ENCODE measurements around the gene INPP5A.

The INPP5A gene

GRCh38 chr10:132607491-132607890, 69.9 kb downstream of the INPP5A start:
- Histone ChIP-seq H3K36me3 (ENCODE audit: control insufficient read depth in 1 of 2, insufficient read depth in 2 of 2, low read length in 2 of 2) (peaks cover 0 to 3% of the 10 kb centered on the region in 2 donors), H3K4me3 (ENCODE audit: low read depth in 1 of 2, low read length in 2 of 2) (no peak overlapping the region), H3K27ac (ENCODE audit: low read depth, low read length) (no peak overlapping the region), H3K9me3 (ENCODE audit: control insufficient read depth in 1 of 2, low read length in 2 of 2) (peaks cover 4% of the 10 kb centered on the region in 2 donors), H3K9ac (ENCODE audit: low read depth in 1 of 2, low read length in 2 of 2) (no peak overlapping the region), H3K27me3 (ENCODE audit: control insufficient read depth in 1 of 2, insufficient read depth in 2 of 2, low read length in 2 of 2) (no peaks in the 10 kb centered on the region), H3K4me1 (ENCODE audit: control insufficient read depth in 1 of 2, insufficient read depth in 2 of 2, low read length in 2 of 2) (peaks cover 9 to 13% of the 10 kb centered on the region in 2 donors)

DNA sequence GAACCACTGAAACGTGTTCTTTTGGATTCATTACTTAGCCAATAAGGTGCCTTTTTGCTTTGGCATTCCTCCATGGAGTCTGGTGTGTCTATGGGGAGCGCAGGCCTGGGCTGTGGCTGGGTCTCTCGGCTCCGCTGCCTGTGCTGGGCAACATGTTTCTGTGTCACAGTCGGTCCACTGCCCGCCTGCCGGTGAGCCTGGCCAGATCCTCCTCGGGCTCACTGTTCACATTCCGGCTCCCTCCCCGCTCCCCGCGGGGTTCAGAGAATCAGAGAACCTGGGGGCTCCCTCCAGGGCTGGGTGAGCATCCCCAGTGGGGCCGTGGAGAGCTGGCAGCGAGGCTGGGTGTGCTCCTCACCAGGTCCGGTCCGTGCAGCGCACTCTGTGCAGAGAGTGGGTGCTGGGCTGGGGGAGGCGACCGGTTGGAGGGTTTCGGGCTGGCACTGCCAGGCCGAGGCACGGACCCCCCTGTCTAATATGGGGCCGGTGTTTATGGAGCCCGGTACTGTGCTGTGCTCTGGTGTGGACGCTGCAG, 70.4 kb downstream of the INPP5A start:
- no peak overlapping the region for H3K4me3 ChIP-seq (ENCODE audit: low read depth in 1 of 2, low read length in 2 of 2)
- H3K9ac ChIP-seq (ENCODE audit: low read depth in 1 of 2, low read length in 2 of 2) = no peak overlapping the region
- H3K27ac ChIP-seq (ENCODE audit: low read depth, low read length) = no peak overlapping the region
- H3K27me3 ChIP-seq (ENCODE audit: control insufficient read depth in 1 of 2, insufficient read depth in 2 of 2, low read length in 2 of 2) = no peaks in the 10 kb centered on the region
- H3K4me1 ChIP-seq (ENCODE audit: control insufficient read depth in 1 of 2, insufficient read depth in 2 of 2, low read length in 2 of 2) = peaks cover 9 to 11% of the 10 kb centered on the region in 2 donors
- peaks cover 4% of the 10 kb centered on the region in 2 donors for H3K9me3 ChIP-seq (ENCODE audit: control insufficient read depth in 1 of 2, low read length in 2 of 2)
- peaks cover 0 to 3% of the 10 kb centered on the region in 2 donors for H3K36me3 ChIP-seq (ENCODE audit: control insufficient read depth in 1 of 2, insufficient read depth in 2 of 2, low read length in 2 of 2)

GRCh38 chr10:132608511-132609195, 71.1 kb downstream of the INPP5A start:
- Histone ChIP-seq H3K4me1 (ENCODE audit: control insufficient read depth in 1 of 2, insufficient read depth in 2 of 2, low read length in 2 of 2) (peaks cover 4 to 9% of the 10 kb centered on the region in 2 donors), H3K4me3 (ENCODE audit: low read depth in 1 of 2, low read length in 2 of 2) (no peak overlapping the region), H3K27me3 (ENCODE audit: control insufficient read depth in 1 of 2, insufficient read depth in 2 of 2, low read length in 2 of 2) (no peaks in the 10 kb centered on the region), H3K27ac (ENCODE audit: low read depth, low read length) (no peak overlapping the region), H3K9ac (ENCODE audit: low read depth in 1 of 2, low read length in 2 of 2) (no peak overlapping the region), H3K36me3 (ENCODE audit: control insufficient read depth in 1 of 2, insufficient read depth in 2 of 2, low read length in 2 of 2) (peaks cover 0 to 3% of the 10 kb centered on the region in 2 donors), H3K9me3 (ENCODE audit: control insufficient read depth in 1 of 2, low read length in 2 of 2) (peaks cover 4% of the 10 kb centered on the region in 2 donors)

GRCh38 chr10:132609211-132609610, 71.6 kb downstream of the INPP5A start:
- no peaks in the 10 kb centered on the region for H3K27me3 ChIP-seq (ENCODE audit: control insufficient read depth in 1 of 2, insufficient read depth in 2 of 2, low read length in 2 of 2)
- H3K9me3 ChIP-seq (ENCODE audit: control insufficient read depth in 1 of 2, low read length in 2 of 2) = peaks cover 3% of the 10 kb centered on the region in 2 donors
- H3K36me3 ChIP-seq (ENCODE audit: control insufficient read depth in 1 of 2, insufficient read depth in 2 of 2, low read length in 2 of 2) = peaks cover 0 to 3% of the 10 kb centered on the region in 2 donors
- no peak overlapping the region for H3K4me3 ChIP-seq (ENCODE audit: low read depth in 1 of 2, low read length in 2 of 2)
- H3K4me1 ChIP-seq (ENCODE audit: control insufficient read depth in 1 of 2, insufficient read depth in 2 of 2, low read length in 2 of 2) = peaks cover 4 to 9% of the 10 kb centered on the region in 2 donors
- no peak overlapping the region for H3K27ac ChIP-seq (ENCODE audit: low read depth, low read length)
- H3K9ac ChIP-seq (ENCODE audit: low read depth in 1 of 2, low read length in 2 of 2) = no peak overlapping the region

DNA sequence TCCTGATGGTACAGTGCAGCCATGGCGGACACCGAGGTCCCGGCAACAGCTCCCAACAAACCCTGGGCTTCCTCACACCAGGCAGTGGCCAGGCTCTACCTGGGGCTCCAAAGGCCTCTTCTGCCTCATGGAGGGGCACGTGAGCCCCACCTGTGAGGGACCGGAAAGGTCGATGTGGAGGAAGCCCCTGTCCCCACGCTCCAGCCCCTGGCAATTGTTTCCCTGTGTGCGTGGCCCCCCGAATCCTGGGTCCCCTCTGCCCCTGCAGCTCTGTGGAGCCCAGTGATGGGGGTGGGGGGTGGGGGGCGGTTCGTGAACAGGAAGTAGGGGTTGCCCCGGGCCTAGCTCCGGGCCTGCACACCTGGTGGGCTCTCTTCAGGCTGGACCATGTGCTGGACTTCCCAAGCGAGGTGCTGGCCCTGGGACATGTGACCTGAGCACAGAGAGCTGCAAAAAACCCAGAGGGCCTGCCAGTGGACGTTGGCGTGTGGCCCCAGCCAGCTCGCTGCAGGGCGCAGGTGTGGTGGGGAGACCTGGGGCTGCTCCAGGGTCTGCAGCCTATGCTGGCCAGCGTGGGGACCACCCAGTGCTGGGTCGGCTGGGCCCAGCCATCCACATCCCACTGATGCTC, 72.6 kb downstream of the INPP5A start:
- peaks cover 6 to 9% of the 10 kb centered on the region in 2 donors for H3K36me3 ChIP-seq (ENCODE audit: control insufficient read depth in 1 of 2, insufficient read depth in 2 of 2, low read length in 2 of 2)
- no peaks in the 10 kb centered on the region for H3K9me3 ChIP-seq (ENCODE audit: control insufficient read depth in 1 of 2, low read length in 2 of 2)
- H3K27me3 ChIP-seq (ENCODE audit: control insufficient read depth in 1 of 2, insufficient read depth in 2 of 2, low read length in 2 of 2) = no peaks in the 10 kb centered on the region
- no peak overlapping the region for H3K27ac ChIP-seq (ENCODE audit: low read depth, low read length)
- H3K9ac ChIP-seq (ENCODE audit: low read depth in 1 of 2, low read length in 2 of 2) = no peak overlapping the region
- H3K4me3 ChIP-seq (ENCODE audit: low read depth in 1 of 2, low read length in 2 of 2) = no peak overlapping the region
- H3K4me1 ChIP-seq (ENCODE audit: control insufficient read depth in 1 of 2, insufficient read depth in 2 of 2, low read length in 2 of 2) = peaks cover 4 to 9% of the 10 kb centered on the region in 2 donors

GRCh38 chr10:132611026-132611910, 73.7 kb downstream of the INPP5A start:
- no peak overlapping the region for H3K4me3 ChIP-seq (ENCODE audit: low read depth in 1 of 2, low read length in 2 of 2)
- H3K4me1 ChIP-seq (ENCODE audit: control insufficient read depth in 1 of 2, insufficient read depth in 2 of 2, low read length in 2 of 2) = peaks cover 2 to 4% of the 10 kb centered on the region in 2 donors
- H3K36me3 ChIP-seq (ENCODE audit: control insufficient read depth in 1 of 2, insufficient read depth in 2 of 2, low read length in 2 of 2) = peaks cover 6 to 9% of the 10 kb centered on the region in 2 donors
- no peak overlapping the region for H3K27ac ChIP-seq (ENCODE audit: low read depth, low read length)
- no peaks in the 10 kb centered on the region for H3K27me3 ChIP-seq (ENCODE audit: control insufficient read depth in 1 of 2, insufficient read depth in 2 of 2, low read length in 2 of 2)
- H3K9me3 ChIP-seq (ENCODE audit: control insufficient read depth in 1 of 2, low read length in 2 of 2) = no peaks in the 10 kb centered on the region
- H3K9ac ChIP-seq (ENCODE audit: low read depth in 1 of 2, low read length in 2 of 2) = no peak overlapping the region

- Histone ChIP-seq H3K4me1 (ENCODE audit: control insufficient read depth in 1 of 2, insufficient read depth in 2 of 2, low read length in 2 of 2) (peaks cover 0 to 2% of the 10 kb centered on the region in 2 donors), H3K27ac (ENCODE audit: low read depth, low read length) (no peak overlapping the region), H3K36me3 (ENCODE audit: control insufficient read depth in 1 of 2, insufficient read depth in 2 of 2, low read length in 2 of 2) (peaks cover 6 to 9% of the 10 kb centered on the region in 2 donors), H3K27me3 (ENCODE audit: control insufficient read depth in 1 of 2, insufficient read depth in 2 of 2, low read length in 2 of 2) (no peaks in the 10 kb centered on the region), H3K4me3 (ENCODE audit: low read depth in 1 of 2, low read length in 2 of 2) (no peak overlapping the region), H3K9me3 (ENCODE audit: control insufficient read depth in 1 of 2, low read length in 2 of 2) (no peaks in the 10 kb centered on the region), H3K9ac (ENCODE audit: low read depth in 1 of 2, low read length in 2 of 2) (no peak overlapping the region)
Observed at GRCh38 chr10:132611986-132612385, 74.4 kb downstream of the INPP5A start.

DNA sequence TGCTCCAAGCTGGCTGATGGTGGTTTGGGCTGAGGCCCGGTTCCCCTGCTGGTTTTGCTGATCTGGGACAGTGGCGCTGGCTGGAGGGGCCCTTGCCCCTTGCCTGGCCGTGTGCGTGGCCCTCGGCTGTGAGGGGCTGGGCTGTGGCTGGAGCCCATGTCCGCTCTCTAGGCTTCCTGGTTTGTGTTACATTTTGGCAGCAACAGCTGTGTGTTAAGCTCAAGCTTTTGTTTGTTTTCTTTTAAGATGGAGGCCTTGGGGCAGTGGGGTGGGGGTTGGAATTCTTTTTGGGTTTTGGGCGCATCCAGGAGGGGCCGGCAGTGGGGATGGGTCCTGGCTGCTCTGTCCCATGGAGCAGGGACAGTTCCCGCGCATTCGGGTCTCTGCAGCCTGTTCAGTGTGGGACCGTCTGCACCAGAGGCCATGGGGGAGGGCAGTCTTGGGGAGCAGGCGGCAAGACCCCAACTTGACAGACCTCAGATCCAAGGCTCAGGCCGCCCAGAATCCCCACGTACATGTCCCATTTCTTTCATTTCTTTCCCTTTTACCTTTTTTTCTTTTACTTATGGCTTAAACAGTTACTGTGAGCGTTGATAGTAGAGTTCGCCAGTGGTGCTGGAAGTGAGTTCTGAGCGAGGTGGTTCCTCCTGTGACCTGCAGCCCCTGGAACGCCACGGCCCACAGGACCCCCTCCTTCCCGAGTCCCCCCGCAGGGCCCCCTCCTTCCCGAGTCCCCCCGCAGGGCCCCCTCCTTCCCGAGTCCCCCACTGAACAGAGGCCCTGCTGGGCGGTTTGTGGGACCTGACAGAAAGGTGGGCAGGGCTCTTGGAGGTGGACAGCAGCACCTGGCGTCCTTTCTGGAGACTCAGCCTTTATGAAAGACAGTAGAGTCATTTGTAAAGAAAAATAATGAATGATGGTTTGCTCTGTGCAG, 75.3 kb downstream of the INPP5A start:
- H3K9me3 ChIP-seq (ENCODE audit: control insufficient read depth in 1 of 2, low read length in 2 of 2) = no peaks in the 10 kb centered on the region
- no peak overlapping the region for H3K27ac ChIP-seq (ENCODE audit: low read depth, low read length)
- H3K9ac ChIP-seq (ENCODE audit: low read depth in 1 of 2, low read length in 2 of 2) = no peak overlapping the region
- H3K4me1 ChIP-seq (ENCODE audit: control insufficient read depth in 1 of 2, insufficient read depth in 2 of 2, low read length in 2 of 2) = no peaks in the 10 kb centered on the region
- no peaks in the 10 kb centered on the region for H3K27me3 ChIP-seq (ENCODE audit: control insufficient read depth in 1 of 2, insufficient read depth in 2 of 2, low read length in 2 of 2)
- H3K4me3 ChIP-seq (ENCODE audit: low read depth in 1 of 2, low read length in 2 of 2) = no peak overlapping the region
- H3K36me3 ChIP-seq (ENCODE audit: control insufficient read depth in 1 of 2, insufficient read depth in 2 of 2, low read length in 2 of 2) = peaks cover 8 to 11% of the 10 kb centered on the region in 2 donors

DNA sequence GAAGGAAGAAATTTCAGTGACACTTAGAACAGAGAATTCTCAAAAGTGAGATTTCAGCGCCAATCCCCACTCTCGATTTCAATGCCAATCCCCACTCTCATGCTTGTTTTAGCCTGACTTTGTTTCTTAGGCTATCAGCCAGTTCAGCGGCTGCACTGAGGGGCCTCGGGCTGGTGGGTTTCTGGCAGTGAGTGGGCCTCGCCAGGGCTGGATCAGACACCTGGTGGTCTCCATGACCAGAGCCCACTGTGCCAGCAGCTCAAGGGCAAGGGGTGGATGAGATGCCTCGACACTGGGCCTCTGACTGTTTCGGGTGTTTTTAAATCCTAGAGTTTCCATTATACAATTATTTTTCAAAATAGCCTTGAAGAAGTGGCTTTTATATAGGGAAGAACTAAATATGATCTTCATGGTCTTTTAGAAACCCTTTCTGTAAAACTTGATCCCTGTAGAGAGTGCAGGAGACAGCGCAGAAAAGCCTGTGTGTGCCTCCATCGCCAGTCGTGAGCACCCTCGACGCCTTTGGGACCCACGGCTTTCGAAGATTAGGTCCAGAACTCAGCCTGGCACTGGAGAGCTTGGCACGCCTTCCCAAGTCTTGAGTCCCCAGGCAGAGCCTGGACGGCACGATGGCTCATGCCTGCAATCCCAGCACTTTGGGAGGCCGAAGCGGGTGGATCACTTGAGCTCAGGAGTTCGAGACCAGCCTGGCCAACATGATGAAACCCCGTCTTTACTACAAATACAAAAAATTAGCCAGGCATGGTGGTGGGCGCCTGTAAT, 76.2 kb downstream of the INPP5A start:
- no peak overlapping the region for H3K9ac ChIP-seq (ENCODE audit: low read depth in 1 of 2, low read length in 2 of 2)
- peaks cover 6 to 11% of the 10 kb centered on the region in 2 donors for H3K36me3 ChIP-seq (ENCODE audit: control insufficient read depth in 1 of 2, insufficient read depth in 2 of 2, low read length in 2 of 2)
- H3K4me3 ChIP-seq (ENCODE audit: low read depth in 1 of 2, low read length in 2 of 2) = no peak overlapping the region
- H3K27me3 ChIP-seq (ENCODE audit: control insufficient read depth in 1 of 2, insufficient read depth in 2 of 2, low read length in 2 of 2) = no peaks in the 10 kb centered on the region
- no peaks in the 10 kb centered on the region for H3K9me3 ChIP-seq (ENCODE audit: control insufficient read depth in 1 of 2, low read length in 2 of 2)
- no peaks in the 10 kb centered on the region for H3K4me1 ChIP-seq (ENCODE audit: control insufficient read depth in 1 of 2, insufficient read depth in 2 of 2, low read length in 2 of 2)
- H3K27ac ChIP-seq (ENCODE audit: low read depth, low read length) = no peak overlapping the region

Data from duodenal mucosa (tissue), 2 donors.